ENCODE measurements around the gene ZNF280A.
"Not testable (repeated sequence)": the region's sequence is repeated elsewhere in the genome, so short reads cannot be mapped to it uniquely, and the experiment has no call there.

Gene ZNF280A

GRCh38 chr22:22545084-22545483 is 25.0 kb upstream of the ZNF280A start:
- no peak for DNase-seq (ENCODE audit: low read depth in 2 of 2)

DNA sequence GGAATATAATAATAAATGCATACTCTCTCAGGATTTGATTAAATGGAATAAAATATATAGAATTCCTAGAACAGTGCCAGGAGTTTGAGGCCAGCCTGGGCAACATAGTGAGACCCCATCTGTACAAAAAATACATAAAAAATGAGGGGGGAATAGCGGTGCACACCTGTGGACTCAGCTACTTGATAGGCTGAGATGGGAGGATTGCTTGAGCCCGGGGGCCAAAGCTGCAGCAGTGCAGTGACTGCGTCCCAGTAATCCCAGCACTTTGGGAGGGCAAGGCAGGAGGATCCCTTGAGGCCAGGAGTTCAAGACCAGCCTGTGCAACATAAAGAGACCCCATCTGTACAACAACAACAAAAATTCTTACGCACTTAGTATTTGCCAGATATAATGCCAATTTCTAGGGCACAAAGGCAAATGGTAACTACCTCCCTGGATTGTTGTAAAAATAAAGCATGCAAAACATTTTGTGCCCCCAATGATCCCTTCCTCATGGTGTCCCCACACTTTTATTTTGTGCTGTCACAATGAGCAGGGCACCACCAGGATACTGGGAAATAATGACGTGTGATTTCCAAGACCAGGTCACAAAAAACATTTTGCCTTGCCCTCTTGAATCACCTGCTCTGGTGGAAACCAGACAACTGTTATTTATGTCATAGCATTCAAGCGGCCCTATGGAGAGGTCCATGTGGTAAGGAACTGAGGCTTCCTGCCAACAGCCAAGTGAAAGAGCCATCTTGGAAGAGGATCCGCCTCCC is 18.3 kb upstream of the ZNF280A start:
- no peak for DNase-seq (ENCODE audit: low read depth in 2 of 2)

- no peak for DNase-seq (ENCODE audit: low read depth in 2 of 2)
These were observed 16.8 kb upstream of the ZNF280A start for GRCh38 chr22:22536916-22537315.

- no peak for DNase-seq (ENCODE audit: low read depth in 2 of 2)
These were observed 16.4 kb upstream of the ZNF280A start for GRCh38 chr22:22536515-22536914.

- no peak for DNase-seq (ENCODE audit: low read depth in 2 of 2)
These were observed 15.6 kb upstream of the ZNF280A start for GRCh38 chr22:22535662-22536061.

GRCh38 chr22:22534604-22535415 is 14.7 kb upstream of the ZNF280A start:
- no peak for DNase-seq (ENCODE audit: low read depth in 2 of 2)

DNA sequence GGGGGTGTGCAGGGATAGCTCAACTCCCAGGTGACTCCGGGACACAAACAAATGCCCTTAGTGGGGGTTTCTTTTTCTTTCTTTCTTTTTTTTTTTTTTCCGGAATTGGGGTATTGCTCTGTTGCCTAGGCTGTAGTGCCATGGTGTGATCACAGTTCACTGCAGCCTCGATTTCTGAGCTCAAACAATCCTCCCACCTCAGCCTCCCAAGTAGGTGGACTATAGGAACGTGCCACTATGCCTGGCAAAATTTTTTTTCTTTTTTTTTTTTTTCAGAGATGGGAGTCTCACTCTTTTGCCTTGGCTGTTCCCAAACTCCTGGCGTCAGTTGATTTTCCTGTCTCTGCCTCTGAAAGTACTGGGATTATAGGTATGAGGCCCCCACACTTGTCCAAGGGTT is 13.8 kb upstream of the ZNF280A start:
- no peak for DNase-seq (ENCODE audit: low read depth in 2 of 2)

- DNase-seq (ENCODE audit: low read depth in 2 of 2), result no peak
These were observed 13.3 kb upstream of the ZNF280A start for GRCh38 chr22:22533417-22533816.

DNA sequence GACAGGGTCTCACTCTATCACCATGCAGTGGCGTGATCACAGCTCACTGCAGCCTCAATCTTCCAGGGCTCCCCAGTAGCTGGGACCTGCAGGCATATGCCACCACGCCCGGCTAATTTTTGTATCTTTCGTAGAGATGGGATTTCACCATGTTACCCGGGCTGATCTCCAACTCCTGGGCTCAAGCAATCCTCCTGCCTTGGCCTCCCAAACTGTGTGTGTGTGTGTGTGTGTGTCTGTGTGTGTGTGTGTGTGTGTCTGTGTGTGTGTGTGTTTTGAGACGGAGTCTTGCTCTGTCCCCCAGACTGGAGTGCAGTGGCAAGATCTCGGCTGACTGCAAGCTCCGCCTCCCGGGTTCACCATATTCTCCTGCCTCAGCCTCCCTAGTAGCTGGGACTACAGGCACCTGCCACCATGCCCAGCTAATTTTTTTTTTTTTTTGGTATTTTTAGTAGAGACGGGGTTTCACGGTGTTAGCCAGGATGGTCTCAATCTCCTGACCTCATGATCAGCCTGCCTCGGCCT is 12.5 kb upstream of the ZNF280A start:
- not testable (repeated sequence) for DNase-seq (ENCODE audit: low read depth in 2 of 2)

DNA sequence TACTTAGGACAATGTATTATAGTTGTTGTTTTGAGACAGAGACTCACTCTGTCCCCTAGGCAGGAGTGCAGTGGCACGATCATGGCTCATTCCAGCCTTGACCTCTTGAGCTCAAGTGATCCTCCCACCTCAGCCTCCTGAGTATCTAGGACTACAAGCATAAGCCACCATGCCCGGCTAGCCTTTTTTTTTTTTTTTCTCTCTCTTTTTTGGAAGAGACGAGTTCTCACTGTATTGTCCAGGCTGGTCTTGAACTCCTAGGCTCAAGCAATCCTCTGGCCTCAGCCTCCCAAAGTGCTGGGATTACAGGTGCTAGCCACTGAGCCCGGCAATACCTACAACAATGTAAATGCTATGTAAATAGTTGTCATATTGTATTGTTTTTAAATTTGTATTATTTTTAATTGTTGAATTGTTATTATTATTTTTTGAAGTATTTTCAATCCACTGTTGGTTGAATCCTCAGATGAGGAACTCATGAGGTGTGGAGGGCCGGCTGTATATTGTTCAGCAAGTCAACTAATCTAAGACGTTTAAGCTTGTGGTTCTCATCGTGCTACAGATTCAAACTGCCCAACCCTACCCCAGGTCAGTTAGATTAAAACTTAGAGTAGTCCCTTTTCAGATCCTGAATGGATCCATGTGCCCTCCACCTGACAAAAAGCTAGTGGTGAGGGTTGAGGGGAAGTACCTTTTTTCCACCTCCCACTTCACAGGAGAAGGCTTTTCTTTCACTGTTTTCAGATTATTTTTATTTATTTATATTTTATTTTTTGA is 11.9 kb upstream of the ZNF280A start:
- DNase-seq (ENCODE audit: low read depth in 2 of 2), result no peak

DNA sequence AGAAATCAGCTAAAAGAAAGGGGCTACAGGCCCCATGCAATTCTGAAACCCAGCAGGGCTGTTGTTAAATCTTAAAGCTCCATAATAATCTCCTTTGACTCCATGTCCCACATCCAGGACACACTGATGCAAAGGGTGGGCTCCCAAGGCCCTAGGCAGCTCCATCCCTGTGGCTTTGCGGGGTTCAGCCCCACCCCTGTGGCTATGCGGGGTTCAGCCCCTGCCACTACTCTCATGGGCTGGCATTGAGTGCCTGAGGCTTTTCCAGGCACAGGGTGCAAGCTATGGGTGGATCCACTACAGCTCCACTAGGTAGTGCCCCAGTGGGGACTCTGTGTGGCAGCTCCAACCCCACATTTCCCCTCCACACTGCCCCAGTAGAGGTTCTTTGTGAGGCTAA is 8.7 kb upstream of the ZNF280A start:
- DNase-seq (ENCODE audit: low read depth in 2 of 2), result no peak

DNA sequence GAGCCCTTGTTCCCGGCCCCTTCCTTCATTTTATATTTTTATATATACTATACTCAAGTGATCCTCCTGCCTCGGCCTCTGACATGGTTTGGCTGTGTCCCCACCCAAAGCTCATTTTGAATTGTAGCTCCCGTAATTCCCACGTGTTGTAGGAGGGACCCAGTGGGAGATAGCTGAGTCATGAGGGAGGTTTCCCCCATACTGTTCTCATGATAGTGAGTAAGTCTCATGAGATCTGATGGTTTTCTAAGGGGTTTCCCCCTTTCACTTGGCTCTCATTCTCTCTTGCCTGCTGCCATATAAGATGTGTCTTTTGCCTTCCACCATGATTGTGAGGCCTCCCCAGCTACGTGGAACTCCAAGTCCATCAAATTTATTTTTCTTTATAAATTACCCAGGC is 7.2 kb upstream of the ZNF280A start:
- no peak for DNase-seq (ENCODE audit: low read depth in 2 of 2)

GRCh38 chr22:22526125-22526912 is 6.2 kb upstream of the ZNF280A start:
- no peak for DNase-seq (ENCODE audit: low read depth in 2 of 2)

DNA sequence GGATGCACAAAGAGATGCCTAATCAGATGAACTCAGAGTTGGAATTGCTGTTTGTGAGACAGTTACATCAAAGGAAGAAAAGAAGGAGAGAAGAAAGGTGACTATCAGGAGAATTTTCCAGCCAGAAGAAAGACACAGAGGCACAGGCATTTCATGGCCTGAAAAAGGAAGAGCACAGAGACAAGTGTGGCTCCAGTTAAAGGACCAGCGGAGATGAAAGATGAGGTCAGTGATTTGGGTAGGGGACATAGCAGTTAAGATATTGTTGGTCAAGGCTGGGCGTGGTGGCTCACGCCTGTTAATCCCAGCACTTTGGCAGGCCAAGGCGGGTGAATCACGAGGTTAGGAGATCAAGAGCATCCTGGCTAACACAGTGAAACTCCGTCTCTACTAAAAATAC is 3.4 kb upstream of the ZNF280A start:
- DNase-seq (ENCODE audit: low read depth in 2 of 2), result no peak

- no peak for DNase-seq (ENCODE audit: low read depth in 2 of 2)
These were observed 1.6 kb upstream of the ZNF280A start for GRCh38 chr22:22521631-22522030.

GRCh38 chr22:22520667-22521602 is 865 bp upstream of the ZNF280A start:
- DNase-seq (ENCODE audit: low read depth in 2 of 2), result no peak

- no peak for DNase-seq (ENCODE audit: low read depth in 2 of 2)
These were observed 479 bp downstream of the ZNF280A start for GRCh38 chr22:22519591-22519990.

DNA sequence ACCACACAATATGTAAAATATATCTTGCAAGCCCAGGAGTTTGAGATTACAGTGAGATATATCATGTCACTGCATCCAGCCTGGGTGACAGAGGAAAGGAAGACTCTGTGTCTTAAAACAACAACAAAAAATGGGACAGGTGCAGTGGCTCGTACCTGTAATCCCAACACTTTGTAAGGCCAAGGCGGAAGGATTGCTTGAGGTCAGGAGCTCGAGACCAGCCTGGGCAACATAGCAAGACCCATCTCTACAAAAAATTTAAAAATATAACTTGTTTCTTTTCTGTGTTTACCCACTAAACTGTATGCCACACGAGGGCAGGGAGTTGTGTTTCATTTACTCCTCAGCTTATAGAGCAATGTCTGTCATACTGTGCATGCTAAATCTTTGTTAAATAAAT is 3.1 kb downstream of the ZNF280A start:
- no peak for DNase-seq (ENCODE audit: low read depth in 2 of 2)

DNA sequence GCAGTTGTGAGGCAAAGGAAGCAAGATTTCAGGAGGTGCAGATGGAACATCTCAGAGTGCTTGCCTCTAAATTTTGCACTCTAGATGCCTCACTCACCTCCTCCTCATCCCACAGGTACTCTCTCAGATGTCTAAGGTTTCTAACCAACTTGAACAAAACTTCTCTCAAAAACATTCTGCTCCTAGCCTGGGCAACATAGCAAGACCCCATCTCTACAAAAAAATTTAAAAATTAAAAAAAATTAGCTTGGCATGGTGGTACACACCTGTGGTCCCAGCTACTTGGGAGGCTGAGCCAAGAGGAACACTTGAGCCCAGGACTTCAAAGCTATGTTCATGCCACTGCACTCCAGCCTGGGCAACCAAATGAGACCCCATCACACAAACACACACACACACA is 4.2 kb downstream of the ZNF280A start:
- no peak for DNase-seq (ENCODE audit: low read depth in 2 of 2)

DNA sequence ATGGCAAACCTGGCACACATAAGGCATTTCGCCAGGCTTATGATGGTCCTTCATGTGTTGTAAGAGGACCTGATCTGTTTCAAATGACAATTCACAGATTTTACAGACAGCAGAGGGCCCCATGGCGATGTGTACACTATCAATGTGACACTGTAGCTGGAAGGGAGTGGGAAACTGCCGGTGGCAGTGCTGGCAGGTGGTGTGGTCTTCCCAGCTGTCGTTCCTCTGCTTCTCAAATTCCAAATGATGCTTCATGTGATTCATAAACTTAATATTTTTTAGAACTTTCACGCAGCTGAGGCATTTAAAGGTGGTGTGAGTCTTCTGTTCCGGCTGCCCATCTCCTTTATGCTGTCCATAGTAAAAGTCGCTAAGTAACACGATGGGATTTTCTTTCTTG is 5.6 kb downstream of the ZNF280A start:
- not testable (repeated sequence) for DNase-seq (ENCODE audit: low read depth in 2 of 2)
